Sigmoid colon (tissue), 7 donors: ENCODE measurements around the gene CCDC8. TPM values are rescaled to one million over a fixed set of nuclear protein-coding genes. Genes with fewer than 3 reads are reported as not detected.
A peak's percentile ranks its signal among the peaks of the same experiment; 100 is the strongest.
"Not testable (repeated sequence)": the region's sequence is repeated elsewhere in the genome, so short reads cannot be mapped to it uniquely, and the experiment has no call there.

ENCODE experiments used
- DNase-seq: peaks from one replicate; pipeline ENCODE4 v3.0.0-alpha.2; 2019
- H3K27ac ChIP-seq, 4 donors: fragments of 200-600 bp; sonication (generic); one replicate each; pipeline ENCODE4 v1.5.1; 2016 to 2019; ENCODE audit warnings: mild to moderate bottlenecking in 1 of 4
- H3K27me3 ChIP-seq, 3 donors: fragments of 200-600 bp; sonication (generic); one replicate each; pipeline ENCODE4 v1.5.1; 2019; ENCODE audit warnings: mild to moderate bottlenecking in 1 of 3
- H3K36me3 ChIP-seq, 4 donors: fragments of 200-600 bp; sonication (generic); one replicate each; pipeline ENCODE4 v1.5.1; 2016 to 2019
- H3K4me1 ChIP-seq, 4 donors: fragments of 200-600 bp; sonication (generic); one replicate each; pipeline ENCODE4 v1.5.1; 2017 to 2019
- H3K4me3 ChIP-seq, 4 donors: fragments of 200-600 bp; sonication (generic); one replicate each; pipeline ENCODE4 v1.5.1; 2017 to 2019; ENCODE audit warnings: mild to moderate bottlenecking in 2 of 4, moderate library complexity in 1 of 4
- H3K9me3 ChIP-seq, 4 donors: fragments of 200-600 bp in 3 of 4; sonication (generic) in 3 of 4; one replicate each; pipeline versions ENCODE4 v1.5.1 to v1.6.1; 2013 to 2019
- EP300 ChIP-seq, 4 donors: sonication (generic); formaldehyde crosslinking; IDR thresholded peaks; one replicate each; pipeline ENCODE4 v1.6.1; 2017; ENCODE audit warnings: antibody characterized with exemption in 4 of 4
- POLR2A ChIP-seq, 2 donors: fragments of 450-650 bp; IDR thresholded peaks; one replicate each; pipeline ENCODE4 v1.6.1; 2016; ENCODE audit warnings: antibody characterized with exemption in 2 of 2, mild to moderate bottlenecking in 2 of 2, moderate library complexity in 2 of 2
- POLR2AphosphoS5 ChIP-seq, 4 donors: sonication (generic); formaldehyde crosslinking; IDR thresholded peaks; one replicate each; pipeline ENCODE4 v1.6.1; 2017; ENCODE audit warnings: antibody characterized with exemption in 4 of 4
- WGBS, 2 donors: extraction: QIAGEN DNeasy Blood & Tissue Kit; methylation state at CpG; one replicate each; pipeline ENCODE4 v1.1.7; 2013; 5-methylcytosine and 5-hydroxymethylcytosine counted together
- intact Hi-C: fragments of 100-400 bp; cut with DNase I; formaldehyde crosslinking; loops from one replicate; pipeline ENCODE4 v1.15.1; 2023
- polyA plus RNA-seq, 3 donors: library from polyadenylated mRNA; stranded (reverse); fragments of 200-250 nt; gene quantifications; one replicate each; pipeline ENCODE4 v1.2.3, GENCODE V29; 2013
- total RNA-seq, 4 donors: library from RNA; depleted of rRNA; stranded (reverse); fragments of >200 nt; gene quantifications; one replicate each; pipeline ENCODE4 v1.1.0, GENCODE V29; 2016
- TF ChIP-seq, protein P1 (sequence below), 4 experiments: fragments of 450-650 bp in 3 of 4; fragments of 200-600 bp in 1 of 4; IDR thresholded peaks; one replicate each; pipeline ENCODE4 v1.5.1; 2016 to 2019; ENCODE audit warnings: antibody characterized with exemption in 4 of 4, mild to moderate bottlenecking in 3 of 4, moderate library complexity in 2 of 4
- donor health status: healthy with polysubstance abuse.
- donor health status: Bipolar disorder and iron deficiency.
- donor health status: healthy.

The CCDC8 gene
- total and polyA plus RNA-seq, 7 donors = 0.69 to 6.1 (median 3.5) TPM

- TF ChIP-seq EP300 (IDR thresholded peaks at IDR 0.05) (no peak), POLR2AphosphoS5 (IDR thresholded peaks at IDR 0.05) (no peak), POLR2A (IDR thresholded peaks at IDR 0.05) (no peak)
- TF ChIP-seq, protein P1, sequence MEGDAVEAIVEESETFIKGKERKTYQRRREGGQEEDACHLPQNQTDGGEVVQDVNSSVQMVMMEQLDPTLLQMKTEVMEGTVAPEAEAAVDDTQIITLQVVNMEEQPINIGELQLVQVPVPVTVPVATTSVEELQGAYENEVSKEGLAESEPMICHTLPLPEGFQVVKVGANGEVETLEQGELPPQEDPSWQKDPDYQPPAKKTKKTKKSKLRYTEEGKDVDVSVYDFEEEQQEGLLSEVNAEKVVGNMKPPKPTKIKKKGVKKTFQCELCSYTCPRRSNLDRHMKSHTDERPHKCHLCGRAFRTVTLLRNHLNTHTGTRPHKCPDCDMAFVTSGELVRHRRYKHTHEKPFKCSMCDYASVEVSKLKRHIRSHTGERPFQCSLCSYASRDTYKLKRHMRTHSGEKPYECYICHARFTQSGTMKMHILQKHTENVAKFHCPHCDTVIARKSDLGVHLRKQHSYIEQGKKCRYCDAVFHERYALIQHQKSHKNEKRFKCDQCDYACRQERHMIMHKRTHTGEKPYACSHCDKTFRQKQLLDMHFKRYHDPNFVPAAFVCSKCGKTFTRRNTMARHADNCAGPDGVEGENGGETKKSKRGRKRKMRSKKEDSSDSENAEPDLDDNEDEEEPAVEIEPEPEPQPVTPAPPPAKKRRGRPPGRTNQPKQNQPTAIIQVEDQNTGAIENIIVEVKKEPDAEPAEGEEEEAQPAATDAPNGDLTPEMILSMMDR (IDR thresholded peaks at IDR 0.05) = no peak
- DNase-seq = no peak
- no peaks in the 10 kb centered on the region for H3K9me3 ChIP-seq
- peaks cover 0 to 56% (median 19%) of the 10 kb centered on the region in 3 donors for H3K27me3 ChIP-seq
- 2% methylated on average over 10 of the region's 10 CpGs for WGBS, 2 donors
- peak overlapping the region in 3 of 4 donors; percentile 45 to 56 (median 52) for H3K27ac ChIP-seq
- intact Hi-C loops = no loop called here
- H3K36me3 ChIP-seq = no peaks in the 10 kb centered on the region
- peak overlapping the region; percentile 32 to 60 (median 46) for H3K4me3 ChIP-seq
- H3K4me1 ChIP-seq = peaks cover 0 to 24% (median 15%) of the 10 kb centered on the region in 4 donors
Observed at GRCh38 chr19:46426035-46426505, 12.7 kb upstream of the CCDC8 start.

- no peak for TF ChIP-seq EP300 (IDR thresholded peaks at IDR 0.05)
- TF ChIP-seq POLR2AphosphoS5 (IDR thresholded peaks at IDR 0.05) = no peak
- TF ChIP-seq POLR2A (IDR thresholded peaks at IDR 0.05) = no peak
- TF ChIP-seq, protein P1 (IDR thresholded peaks at IDR 0.05) = no peak
- Histone ChIP-seq H3K27me3 (peaks cover 0 to 33% (median 11%) of the 10 kb centered on the region in 3 donors), H3K9me3 (no peaks in the 10 kb centered on the region), H3K4me3 (no peak overlapping the region), H3K36me3 (no peaks in the 10 kb centered on the region), H3K4me1 (peaks cover 0 to 14% (median 10%) of the 10 kb centered on the region in 4 donors), H3K27ac (no peak overlapping the region)
- intact Hi-C loops = no loop called here
- DNase-seq = no peak
- 74 to 81% methylated on average over 5 of the region's 5 CpGs for WGBS, 2 donors
Observed at GRCh38 chr19:46423188-46423587, 9.8 kb upstream of the CCDC8 start.

GRCh38 chr19:46422344-46422743 is 9.0 kb upstream of the CCDC8 start:
- intact Hi-C loops = no loop called here
- no peaks in the 10 kb centered on the region for H3K36me3 ChIP-seq
- peaks cover 0 to 27% (median 11%) of the 10 kb centered on the region in 3 donors for H3K27me3 ChIP-seq
- H3K4me3 ChIP-seq = no peak overlapping the region
- TF ChIP-seq POLR2A (IDR thresholded peaks at IDR 0.05) (no peak), EP300 (IDR thresholded peaks at IDR 0.05) (no peak), POLR2AphosphoS5 (IDR thresholded peaks at IDR 0.05) (no peak)
- TF ChIP-seq, protein P1 (IDR thresholded peaks at IDR 0.05) = no peak
- H3K4me1 ChIP-seq = peaks cover 0 to 14% (median 10%) of the 10 kb centered on the region in 4 donors
- 72 to 80% methylated on average over 2 of the region's 2 CpGs for WGBS, 2 donors
- no peak for DNase-seq
- no peaks in the 10 kb centered on the region for H3K9me3 ChIP-seq
- H3K27ac ChIP-seq = no peak overlapping the region

DNA sequence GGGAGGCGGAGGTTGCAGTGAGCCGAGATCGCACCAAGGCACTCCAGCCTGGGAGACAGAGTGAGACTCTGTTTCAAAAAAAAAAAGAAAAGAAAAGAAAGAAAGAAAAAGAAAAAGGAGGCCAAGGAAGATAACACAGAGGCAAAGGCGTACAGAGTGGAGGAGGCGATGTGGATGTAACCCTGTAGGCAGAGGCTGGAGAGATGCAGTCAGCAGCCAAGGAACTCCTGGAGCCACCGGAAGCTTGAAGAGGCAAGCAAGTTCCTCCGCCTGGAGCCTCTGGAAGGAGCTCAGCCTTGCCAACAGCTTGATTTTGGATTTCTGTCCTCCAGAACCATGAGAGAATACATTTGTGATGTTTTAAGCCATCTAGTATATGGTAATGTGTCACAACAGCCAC is 6.7 kb upstream of the CCDC8 start:
- H3K4me1 ChIP-seq = peaks cover 0 to 13% (median 11%) of the 10 kb centered on the region in 4 donors
- intact Hi-C loops = no loop called here
- no peaks in the 10 kb centered on the region for H3K36me3 ChIP-seq
- no peaks in the 10 kb centered on the region for H3K9me3 ChIP-seq
- no peak for DNase-seq
- no peak for TF ChIP-seq POLR2AphosphoS5 (IDR thresholded peaks at IDR 0.05)
- no peak for TF ChIP-seq EP300 (IDR thresholded peaks at IDR 0.05)
- TF ChIP-seq, protein P1 (IDR thresholded peaks at IDR 0.05) = no peak
- TF ChIP-seq POLR2A (IDR thresholded peaks at IDR 0.05) = no peak
- no peak overlapping the region for H3K4me3 ChIP-seq
- H3K27me3 ChIP-seq = peaks cover 0 to 30% (median 11%) of the 10 kb centered on the region in 3 donors
- no peak overlapping the region for H3K27ac ChIP-seq
- 85 to 90% methylated on average over 7 of the region's 7 CpGs for WGBS, 2 donors

DNA sequence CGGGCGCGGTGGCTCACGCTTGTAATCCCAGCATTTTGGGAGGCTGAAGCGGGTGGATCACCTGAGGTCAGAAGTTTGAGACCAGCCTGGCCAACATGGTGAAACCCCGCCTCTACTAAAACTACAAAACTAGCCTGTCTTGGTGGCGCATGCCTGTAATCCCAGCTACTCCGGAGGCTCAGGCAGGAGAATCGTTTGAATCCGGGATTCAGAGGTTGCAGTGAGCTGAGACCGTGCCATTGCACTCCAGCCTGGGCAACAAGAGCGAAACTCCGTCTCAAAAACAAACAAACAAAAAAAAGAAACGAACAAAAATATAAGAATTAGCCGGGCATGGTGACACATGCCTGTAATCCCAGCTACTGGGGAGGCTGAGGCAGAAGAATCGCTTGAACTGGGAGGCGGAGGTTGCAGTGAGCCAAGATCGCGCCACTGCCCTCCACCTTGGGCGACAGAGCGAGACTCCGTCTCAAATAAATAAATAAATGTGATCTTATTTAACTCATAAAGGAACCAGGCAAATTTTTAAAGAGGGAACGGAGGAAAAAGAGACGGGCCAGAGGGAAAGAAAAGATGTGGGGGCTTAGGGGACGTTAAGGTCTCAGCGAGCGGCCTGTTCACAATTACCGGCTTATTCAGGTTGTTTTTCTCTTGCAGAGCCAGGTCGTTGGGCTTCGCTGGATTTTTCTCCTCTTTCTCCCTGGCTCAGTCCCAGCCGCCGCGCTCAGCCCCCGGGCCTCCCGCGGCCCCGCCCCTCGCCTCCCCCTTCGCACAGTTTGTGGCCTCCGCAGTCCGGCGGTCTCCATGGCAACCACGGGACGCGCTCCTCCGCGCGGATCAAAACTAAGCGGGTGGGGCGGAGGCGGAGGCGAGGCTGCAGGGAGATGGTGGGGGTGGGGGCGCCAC is 2.7 kb upstream of the CCDC8 start:
- peak; percentile 91 for DNase-seq
- peaks cover 9 to 61% (median 38%) of the 10 kb centered on the region in 3 donors for H3K27me3 ChIP-seq
- intact Hi-C loops = not testable (repeated sequence)

GRCh38 chr19:46414899-46415298 is 1.5 kb upstream of the CCDC8 start:
- H3K4me3 ChIP-seq, H3K9me3 ChIP-seq, H3K36me3 ChIP-seq, DNase-seq, H3K27ac ChIP-seq, intact Hi-C loops: not testable (repeated sequence)
- 93 to 96% methylated on average over 22 of the region's 22 CpGs for WGBS, 2 donors
- Histone ChIP-seq H3K27me3 (peaks cover 9 to 73% (median 49%) of the 10 kb centered on the region in 3 donors), H3K4me1 (peaks cover 0 to 51% (median 38%) of the 10 kb centered on the region in 4 donors)

More for the DNA sequence above, 2.7 kb upstream of the CCDC8 start:
- Histone ChIP-seq H3K4me3 (peak overlapping the region in 3 of 4 donors; percentile 27 to 42 (median 39)), H3K4me1 (peaks cover 0 to 41% (median 36%) of the 10 kb centered on the region in 4 donors), H3K27ac (peak overlapping the region; percentile 8 to 60 (median 44))
- not testable (repeated sequence) for H3K9me3 ChIP-seq, H3K36me3 ChIP-seq
- WGBS, 2 donors = 13 to 23% methylated on average over 53 of the region's 53 CpGs
